Smooth muscle cell of the brain vasculature (primary cell): ENCODE data around the gene EVA1A.
"Not testable (repeated sequence)": the region's sequence is repeated elsewhere in the genome, so short reads cannot be mapped to it uniquely, and the experiment has no call there.

Experiments
- DNase-seq: peaks from one replicate; pipeline ENCODE4 v3.0.0-alpha.2; 2012; ENCODE audit warnings: low read depth, low spot score

EVA1A gene

DNA sequence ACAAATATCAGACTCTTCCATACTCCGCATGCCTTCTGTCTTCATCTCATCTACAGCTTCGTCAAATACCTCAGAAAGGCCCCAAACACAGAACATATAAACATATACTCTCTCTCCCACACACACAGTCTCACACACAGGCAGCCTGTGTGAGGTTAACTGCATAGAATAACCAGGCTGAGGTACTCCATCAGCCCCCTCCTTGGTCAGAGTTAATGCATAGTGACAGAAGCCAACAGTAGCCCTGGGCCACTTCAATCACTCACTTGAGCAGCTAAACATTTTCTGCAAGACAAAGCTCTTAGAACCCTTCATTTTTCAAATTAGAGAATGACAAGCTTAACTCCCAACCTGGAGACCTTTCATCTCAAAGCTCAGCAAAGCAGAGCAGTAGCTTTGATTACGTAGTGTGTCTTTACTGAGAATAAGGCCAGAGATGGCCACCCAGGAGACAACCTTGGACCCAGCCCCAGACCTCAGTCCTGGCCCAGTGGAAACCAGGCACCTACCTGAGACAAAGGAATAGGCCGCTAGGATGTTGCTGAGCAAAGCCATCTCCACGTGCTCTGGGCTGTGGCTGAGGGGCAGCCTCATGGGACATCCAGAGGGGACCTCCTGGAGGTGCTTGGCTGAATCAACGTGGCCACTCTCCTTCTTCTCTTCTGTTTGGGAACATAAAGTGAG lies 43.0 kb downstream of the EVA1A start:
- no peak for DNase-seq

DNA sequence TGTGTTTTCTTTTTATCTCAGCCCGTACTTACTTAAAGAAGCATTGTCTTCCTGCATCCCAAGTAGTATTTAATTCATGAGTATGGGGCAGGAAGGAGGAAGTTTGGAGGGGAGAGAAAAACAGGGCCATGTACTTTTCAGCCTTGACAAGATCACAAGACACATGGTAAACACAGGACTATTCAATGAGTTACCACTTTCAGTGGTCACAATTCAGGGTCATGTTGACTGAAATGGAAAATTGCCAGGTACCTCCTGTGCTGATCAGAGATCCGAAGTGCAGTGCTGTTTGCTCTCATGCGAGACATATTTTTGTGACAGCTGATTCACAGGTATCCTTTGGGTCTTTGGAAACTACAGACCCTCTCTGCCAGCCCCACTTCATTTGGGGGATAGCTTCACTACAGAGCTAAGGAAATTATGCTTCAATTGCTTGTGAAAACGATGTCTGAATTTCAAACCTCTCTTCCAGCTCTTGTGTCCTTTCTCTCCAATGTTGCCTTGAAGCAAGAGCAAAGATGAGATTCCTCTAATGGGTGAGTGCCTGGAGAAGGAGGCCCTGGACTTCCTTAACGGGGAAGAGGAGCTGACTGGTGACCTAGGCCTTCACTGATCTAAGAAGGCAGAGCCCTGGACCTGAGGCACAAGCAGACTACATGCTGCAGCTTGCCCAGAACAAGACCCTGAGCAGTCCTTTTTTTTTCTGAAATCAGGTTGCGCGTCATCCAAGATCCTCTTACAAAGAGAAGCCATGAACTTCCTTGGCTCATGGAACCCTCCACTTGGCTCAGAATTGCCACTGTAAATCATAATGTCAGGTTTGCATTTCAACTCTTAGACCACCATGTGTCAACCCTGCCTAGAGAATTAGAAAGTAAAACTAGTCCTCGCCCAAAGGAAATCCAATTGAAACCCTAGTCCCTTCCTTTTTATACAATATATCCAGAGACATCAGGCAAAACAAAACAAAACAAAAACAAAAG lies 44.1 kb downstream of the EVA1A start:
- no peak for DNase-seq

DNA sequence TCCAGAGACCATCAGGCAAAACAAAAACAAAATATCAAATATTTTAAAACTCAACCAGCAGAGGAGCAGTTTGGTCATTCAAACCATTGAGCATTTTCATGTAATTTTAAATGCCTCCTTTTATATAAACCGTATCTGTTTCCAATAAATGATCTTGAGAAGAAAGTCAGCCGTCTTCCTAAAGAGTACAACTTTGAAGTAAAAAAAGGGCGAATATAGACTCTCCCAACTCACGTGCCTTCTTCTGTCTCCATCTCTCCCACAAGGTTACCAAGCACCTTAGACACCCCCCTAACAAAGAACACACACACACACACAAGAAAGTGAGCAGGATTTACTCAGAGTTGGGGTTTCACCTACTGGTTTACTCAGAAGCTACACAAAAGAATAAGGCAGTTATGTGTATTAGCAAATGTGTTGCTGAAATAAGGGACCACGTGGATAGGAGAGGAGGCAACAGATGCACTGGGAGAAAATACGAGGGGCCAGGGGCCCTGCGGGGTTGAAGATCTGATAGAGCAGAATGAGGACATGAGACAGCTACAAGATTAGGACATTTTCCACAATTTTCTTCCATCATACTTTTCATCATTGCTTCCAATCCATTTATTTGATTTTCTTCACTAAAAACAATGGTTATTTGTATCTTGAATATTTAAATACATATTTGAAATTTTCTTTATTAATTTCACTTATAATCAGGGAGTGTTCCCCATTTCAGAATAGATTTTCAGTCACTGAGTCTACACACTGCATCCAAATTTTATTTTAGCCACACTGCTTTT lies 45.0 kb downstream of the EVA1A start:
- no peak for DNase-seq

DNA sequence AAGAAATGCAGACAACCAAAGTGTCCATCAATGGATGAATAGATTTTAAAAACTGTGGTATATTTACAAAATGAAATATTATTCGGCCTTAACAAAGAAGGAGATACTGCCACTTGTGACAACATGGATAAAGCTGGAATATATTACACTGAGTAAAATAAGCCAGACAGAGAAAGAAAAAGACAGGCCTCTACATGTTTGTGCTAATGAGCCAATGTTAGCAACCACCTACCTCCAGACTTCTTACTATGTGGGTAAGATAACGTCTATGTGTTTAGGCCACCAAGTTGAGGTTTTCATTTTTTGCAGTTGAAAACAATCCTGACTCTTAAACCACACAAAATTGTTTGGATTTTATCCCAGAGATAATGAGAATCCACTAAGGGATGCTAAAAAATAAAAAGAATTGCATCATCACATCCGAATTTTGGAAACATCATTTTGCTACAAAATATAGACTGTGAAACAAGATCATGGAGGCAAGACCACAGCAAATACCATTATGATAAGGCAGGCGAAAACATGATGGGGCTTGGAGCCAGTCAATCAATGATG lies 47.0 kb downstream of the EVA1A start:
- no peak for DNase-seq

DNA sequence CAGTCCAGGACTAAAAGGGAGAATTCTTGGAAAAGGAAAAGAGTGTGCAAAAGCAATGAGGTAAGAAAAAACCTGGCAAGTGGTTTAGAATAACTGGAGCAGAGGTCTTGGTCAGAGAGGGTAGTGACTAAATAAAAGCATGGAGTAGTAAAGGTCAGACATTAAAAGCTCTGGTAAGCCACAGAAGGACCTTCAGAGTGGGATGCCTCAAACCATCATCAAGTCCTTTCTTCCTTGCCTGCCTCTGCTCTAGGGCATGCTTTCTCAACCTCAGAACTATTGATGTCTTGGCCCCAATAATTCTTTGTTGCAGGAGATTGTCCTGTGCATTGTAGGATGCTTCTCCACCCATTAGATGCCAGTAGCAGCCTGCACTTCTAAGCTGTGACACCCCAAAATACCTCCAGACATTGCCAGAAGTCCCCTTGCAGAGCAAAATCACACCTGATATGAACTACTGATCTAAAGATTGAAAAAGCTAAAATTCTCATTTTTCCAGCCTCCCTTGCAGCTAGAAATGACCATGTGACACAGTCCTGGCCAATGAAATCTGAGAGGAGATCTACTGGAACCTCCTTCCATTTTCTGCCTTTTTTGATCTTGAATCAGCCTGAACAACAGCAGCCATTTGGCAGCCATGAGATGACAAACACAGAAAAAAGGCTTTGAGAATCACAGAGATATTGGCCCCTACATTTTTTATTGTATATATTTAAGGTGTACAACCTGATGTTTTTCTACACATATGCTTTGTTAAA lies 48.1 kb downstream of the EVA1A start:
- no peak for DNase-seq

DNA sequence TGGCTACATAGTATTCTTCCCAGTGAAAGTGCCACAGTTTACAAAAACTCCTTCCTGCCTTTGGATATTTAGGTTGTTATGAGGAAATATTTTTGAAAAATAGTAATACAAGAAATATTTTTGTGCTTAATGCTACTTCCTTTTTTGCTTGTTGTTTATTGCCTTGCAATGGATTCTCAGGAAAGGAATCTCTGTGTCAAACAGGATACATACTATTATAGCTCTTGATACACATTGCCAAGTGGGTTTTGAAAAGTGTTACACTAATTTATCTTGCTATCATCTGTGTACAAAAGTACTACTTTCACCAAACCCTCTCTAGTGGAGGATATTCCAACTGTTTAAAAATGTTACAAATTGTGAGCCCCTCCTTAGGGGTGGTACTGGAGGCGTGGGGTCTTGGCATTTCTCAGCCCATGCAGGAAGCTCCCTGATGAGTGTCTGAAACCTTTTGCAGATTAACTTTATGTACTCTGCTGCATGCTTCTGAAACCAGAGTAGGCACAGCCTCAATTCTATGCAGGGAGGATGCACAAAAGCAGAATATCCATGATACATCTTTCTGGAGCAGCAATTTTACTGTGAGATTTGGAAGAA lies 54.5 kb downstream of the EVA1A start:
- DNase-seq = no peak

DNA sequence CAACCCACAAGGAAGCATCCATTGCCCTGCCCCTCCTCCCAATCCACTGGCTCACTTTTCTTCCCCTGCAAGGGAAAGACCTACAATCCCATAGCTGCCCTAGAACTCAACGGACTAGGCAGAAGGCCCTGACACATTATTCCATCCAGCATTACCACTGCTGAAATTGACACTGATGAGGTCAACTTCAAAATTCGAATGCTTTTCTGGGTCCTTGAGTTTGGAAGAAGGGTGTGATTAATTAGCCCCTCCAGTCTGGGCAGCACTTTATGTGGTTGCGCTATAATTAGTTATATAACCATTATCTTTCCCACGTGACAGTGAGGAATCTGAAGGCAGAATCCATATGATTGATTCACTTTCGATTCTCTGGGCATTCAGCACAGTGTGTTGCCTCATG lies 55.7 kb downstream of the EVA1A start:
- DNase-seq = no peak

DNA sequence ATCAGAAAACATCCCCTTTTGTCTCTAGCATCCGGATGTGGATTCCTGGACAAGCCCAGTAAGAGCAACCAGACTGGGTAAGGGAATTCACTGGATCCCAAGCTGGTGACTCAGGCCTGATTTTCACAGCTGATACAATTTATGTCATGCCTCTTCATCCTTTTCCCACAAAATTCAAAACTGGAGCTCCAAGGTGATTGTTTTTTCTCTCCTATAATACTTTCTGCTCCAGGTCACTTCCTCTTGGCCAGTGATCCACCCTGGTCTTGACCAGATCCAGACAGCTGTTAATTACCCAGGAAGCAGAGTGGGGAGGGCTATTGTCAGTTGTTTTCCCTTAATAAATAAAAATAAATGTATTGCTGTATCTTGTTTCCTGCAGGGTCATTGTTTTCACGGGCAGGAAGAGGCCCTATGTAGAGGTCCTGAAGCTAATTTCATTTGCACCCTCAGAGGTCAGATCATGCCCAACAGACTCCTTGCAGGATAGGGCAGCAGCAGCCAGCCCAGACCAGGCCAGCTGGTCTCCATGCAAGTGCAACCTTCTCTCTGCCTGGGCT lies 57.6 kb downstream of the EVA1A start:
- DNase-seq = no peak

DNA sequence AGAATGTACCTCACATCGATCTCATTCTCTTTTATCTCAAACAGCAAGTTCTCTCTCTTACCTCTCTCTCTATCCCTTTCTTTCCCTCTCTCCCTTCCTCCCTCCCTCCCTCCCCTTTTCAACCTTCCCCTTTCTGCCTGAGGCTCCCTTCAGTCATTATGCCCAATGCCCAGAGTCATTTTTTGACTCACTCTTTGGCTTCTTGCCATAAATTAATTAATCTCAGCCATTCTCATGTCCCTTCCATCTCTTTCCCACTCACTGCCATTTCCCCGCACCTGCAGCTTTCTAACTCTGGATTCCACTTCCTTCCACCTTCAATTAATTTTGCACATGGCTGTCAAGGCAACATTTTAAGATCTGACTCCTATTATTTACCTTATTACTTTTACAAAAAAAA lies 60.1 kb downstream of the EVA1A start:
- no peak for DNase-seq

DNA sequence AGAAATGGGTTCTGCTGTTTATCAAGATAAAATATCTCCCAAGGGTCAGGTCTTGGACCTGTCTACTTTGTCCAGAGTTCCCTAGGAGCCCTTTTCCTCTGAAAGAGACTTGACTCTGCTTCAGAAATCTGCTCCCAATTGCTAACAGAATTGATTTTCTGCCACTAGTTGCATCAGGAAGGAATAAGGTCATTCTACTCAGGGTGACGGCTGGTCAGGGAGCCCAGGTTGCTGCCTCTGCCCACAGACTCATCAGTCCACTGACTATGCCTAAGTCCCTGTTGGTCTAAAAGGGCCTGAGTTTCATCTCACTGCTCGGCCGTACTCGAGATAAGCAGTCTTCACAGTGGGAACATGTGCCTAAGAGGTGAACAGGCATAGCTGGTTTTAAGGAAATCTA lies 61.2 kb downstream of the EVA1A start:
- DNase-seq = no peak

DNA sequence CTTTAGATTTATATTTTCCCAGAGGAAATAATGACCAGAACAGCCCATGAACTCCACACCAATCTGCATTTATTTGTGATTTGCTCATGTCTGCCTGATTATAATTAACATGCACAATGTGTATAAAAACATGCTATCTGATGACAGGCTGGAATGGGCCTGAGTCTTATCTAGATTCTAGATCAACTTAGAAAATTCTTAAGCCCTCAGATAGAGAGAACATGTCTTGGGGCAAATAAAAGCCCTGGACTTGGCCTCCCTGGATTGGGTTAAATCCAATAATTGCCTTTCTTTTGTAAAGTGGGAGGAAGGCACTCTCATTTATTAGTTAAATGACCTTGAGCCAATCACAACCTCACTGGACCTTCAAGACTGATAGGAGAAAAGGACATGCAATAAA lies 61.8 kb downstream of the EVA1A start:
- no peak for DNase-seq

DNA sequence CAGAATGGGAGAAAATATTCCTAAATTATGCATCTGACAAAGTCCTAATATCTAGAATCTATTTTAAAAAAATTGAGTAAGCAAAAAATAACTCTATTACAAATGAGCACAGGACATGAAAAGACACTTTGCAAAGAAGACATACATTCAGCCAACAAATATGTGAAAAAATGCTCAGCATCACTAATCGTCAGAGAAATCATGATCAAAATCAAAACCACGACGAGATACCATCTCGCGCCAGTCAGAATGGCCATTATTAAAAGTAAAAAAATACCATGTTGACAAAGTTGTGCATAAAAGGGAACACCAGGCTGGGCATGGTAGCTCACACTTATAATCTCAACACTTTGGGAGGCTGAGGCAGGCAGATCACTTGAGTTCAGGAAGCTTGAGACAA lies 63.5 kb downstream of the EVA1A start:
- DNase-seq = no peak

DNA sequence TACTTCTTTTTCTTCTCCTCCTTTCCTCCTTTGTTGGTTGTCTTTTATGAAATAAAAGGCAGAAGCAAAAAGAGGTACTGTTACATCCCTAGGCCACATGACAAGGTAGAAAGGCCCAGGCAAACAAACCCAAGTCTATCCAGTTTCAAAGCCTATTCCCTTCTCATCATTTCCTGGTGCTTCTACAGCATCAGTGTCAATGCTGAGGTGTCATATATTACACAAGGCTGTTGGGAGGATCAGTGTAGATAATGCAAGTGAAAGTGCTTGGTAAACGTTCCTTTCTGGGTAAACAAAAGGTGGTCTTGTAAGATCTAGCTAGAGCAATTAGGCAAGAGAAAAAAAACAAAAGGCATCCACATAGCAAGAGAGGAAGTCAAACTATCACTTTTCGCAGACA lies 64.9 kb downstream of the EVA1A start:
- DNase-seq = no peak

DNA sequence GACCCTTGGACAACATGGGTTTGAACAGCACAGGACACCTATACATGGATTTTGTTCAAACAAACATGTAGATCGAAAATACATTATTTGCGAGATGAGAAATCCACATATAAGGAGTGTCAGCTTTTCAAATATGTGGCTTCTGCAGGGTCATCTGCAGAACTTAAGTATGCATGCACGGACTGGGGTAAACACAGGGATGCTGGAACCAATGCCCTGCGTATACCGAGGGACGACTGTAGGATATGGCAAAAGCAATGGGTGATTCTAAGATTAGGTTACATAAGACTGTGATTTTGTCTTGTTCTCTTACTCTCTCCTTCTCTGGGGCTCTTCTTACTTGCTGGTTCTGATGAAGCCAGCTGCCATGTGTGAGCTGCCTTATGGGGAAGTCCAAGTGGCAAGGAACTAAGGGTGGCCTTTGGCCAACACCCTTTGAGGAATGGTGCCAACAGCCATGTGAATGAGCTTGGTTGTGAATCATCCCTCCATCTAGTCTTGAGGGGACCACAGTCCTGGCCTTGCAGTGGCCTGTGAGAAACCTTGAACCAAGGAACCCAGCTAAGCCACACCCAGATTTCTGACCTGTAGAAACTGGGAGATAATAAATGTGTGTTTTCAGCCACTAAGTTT lies 66.5 kb downstream of the EVA1A start:
- no peak for DNase-seq

DNA sequence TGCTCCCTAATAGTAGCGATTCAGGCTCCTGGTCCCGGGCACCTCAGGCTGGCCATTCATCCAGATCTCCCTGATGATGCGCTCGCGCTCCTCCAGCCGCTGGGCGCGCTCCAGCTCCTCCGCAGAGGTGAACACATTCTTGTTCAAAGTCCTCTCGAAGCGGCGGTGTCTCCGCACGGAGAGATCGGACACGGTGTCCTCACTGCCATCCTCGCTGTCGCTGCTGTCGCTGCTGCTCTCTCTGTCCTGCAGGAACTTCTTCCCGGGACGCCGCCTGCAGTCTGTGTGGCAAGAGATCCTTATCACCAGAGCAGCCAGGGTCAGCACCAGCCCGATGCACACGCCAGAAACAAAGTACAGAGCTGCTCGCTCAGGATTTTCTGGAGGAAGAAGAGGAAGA lies 67.5 kb downstream of the EVA1A start:
- DNase-seq = no peak

DNA sequence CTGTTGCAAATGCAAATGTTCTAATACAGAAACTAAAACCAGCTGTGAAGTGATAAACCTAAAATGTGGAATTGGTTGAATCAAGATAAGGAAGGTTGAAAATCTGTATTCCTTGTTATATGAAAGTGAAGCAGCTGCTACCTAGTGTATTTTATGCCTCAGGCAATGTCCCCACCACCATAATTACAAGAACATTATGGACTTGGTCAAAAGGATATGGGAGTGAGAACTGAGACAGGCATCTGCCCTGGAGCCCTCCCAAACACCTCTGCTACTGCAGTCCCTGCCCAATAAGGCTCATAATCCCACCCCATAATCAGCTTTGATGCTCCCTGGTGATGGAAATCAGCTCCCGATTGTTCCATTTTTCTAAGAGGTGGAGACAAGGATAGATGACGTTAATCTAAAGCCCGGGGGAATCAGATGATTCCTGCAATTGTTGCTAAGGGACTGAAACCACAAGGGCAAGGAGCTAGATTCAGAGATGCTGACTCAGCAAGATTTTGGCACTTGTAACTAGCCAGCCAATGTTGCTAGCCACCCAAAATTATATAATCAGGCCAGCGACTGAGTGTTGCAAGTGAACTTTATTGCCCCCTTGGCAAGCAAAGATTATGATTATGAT lies 69.5 kb downstream of the EVA1A start:
- no peak for DNase-seq

DNA sequence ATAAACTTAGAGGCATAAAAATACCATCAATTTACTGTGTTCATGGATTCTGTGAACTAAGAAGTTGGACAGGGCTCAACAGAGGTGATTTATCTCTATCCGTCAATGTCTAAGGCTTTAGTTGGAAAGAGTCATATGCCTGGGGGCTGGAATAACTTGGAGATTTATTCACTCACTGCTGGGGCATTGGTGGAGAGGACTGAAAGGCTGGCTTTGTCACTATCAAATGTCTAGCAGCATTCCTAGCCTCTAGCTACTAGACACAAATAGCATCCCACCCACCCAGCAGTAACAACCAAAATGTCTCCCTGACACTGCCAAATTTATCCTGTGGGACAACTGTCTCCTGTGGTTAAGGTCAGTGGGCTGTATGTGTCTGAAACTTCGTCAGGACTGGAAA lies 71.0 kb downstream of the EVA1A start:
- no peak for DNase-seq

DNA sequence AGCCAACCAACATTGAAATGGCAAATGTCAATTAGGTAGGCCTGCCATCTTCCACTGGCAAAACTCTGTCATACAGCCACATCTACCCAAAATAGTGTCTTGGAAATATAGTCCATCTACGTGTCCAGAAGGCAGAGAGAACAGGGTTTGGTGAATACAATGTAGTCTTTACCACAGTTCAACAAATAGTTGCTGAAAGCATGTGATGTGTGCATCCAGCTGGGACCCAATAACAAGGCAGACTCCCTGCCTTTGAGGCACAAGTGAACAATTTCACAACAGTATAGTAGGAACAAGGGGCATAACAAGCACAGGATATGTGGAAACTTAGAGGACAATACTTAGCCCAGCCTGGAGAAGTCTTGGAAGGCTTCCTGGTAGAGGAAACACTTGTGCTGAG lies 72.6 kb downstream of the EVA1A start:
- no peak for DNase-seq

DNA sequence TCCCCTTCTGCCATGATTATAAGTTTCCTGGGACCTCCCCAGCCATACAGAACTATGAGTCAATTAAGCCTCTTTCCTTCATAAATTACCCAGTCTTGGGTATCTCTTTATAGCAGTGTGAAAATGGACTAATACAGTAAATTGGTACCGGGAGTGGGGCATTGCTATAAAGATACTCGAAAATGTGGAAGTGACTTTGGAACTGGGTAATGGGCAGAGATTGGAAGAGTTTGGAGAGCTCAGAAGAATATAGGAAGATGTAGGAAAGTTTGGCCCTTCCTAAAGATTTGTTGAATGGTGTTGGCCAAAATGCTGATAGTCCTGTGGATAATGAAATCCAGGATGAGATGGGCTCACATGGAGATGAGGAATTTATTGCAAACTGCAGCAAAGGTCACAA lies 74.0 kb downstream of the EVA1A start:
- not testable (repeated sequence) for DNase-seq

DNA sequence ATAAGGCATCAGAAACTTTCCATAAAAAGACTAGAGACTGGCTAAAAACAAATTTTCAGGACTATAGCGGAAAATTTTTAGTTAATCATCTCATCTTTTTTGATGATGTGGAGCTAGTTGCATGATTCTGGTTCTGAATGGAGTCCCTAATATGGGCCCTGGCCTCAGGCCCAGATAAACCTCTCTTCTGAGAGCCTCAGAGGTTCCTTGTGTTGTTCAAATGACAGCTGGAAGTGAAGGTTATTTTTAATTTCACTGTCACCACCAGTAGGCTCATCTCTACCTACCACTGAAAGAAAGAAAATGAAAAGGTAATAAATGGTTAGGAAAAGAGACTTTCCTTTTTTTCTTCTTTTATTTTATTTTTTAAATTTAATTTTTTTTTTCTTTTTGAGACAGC lies 75.9 kb downstream of the EVA1A start:
- no peak for DNase-seq
